Astrocyte (in vitro differentiated cells and primary cell): ENCODE data around the gene TIMMDC1. TPM values are rescaled to one million over a fixed set of nuclear protein-coding genes. Genes with fewer than 3 reads are reported as not detected.

Source experiments
- DNase-seq: peaks from one replicate; pipeline ENCODE4 v3.0.0-alpha.2; 2010; ENCODE audit warnings: low read depth
- FAIRE-seq: peaks from 2 replicates; lab custom pipeline; 2011; peaks lifted over from hg19 to GRCh38; lab: Jason Lieb, UNC
- H2AFZ ChIP-seq: 2 replicates; pipeline ENCODE4 v1.6.0; 2012; ENCODE audit warnings: low read depth, low read length, inconsistent platforms
- H3K27ac ChIP-seq: 2 replicates; pipeline ENCODE4 v1.5.1; 2011; ENCODE audit warnings: low read depth, low read length, inconsistent platforms
- H3K27me3 ChIP-seq: 2 replicates; pipeline ENCODE4 v1.6.0; 2011; ENCODE audit warnings: low read length, inconsistent platforms; ENCODE audit not compliant: insufficient read depth
- H3K36me3 ChIP-seq: 2 replicates; pipeline ENCODE4 v1.5.1; 2011; ENCODE audit warnings: low read length, inconsistent platforms; ENCODE audit not compliant: insufficient read depth
- H3K4me1 ChIP-seq: 2 replicates; pipeline ENCODE4 v1.5.1; 2011; ENCODE audit warnings: low read length, inconsistent platforms; ENCODE audit not compliant: insufficient read depth
- H3K4me2 ChIP-seq: 2 replicates; pipeline ENCODE4 v1.6.0; 2012; ENCODE audit warnings: low read length, inconsistent platforms
- H3K4me3 ChIP-seq: 2 replicates; pipeline ENCODE4 v1.5.1; 2011; ENCODE audit warnings: low read depth, mild to moderate bottlenecking, low read length, inconsistent platforms; ENCODE audit not compliant: insufficient read depth
- H3K79me2 ChIP-seq: 2 replicates; pipeline ENCODE4 v1.6.0; 2012; ENCODE audit warnings: mild to moderate bottlenecking, low read length, inconsistent platforms; ENCODE audit not compliant: insufficient read depth
- H3K9ac ChIP-seq: 2 replicates; pipeline ENCODE4 v1.6.0; 2012; ENCODE audit warnings: mild to moderate bottlenecking, low read length, inconsistent platforms
- H3K9me3 ChIP-seq: 2 replicates; pipeline ENCODE4 v1.5.1; 2012; ENCODE audit warnings: low read depth, mild to moderate bottlenecking, low read length, inconsistent platforms; ENCODE audit not compliant: insufficient read depth
- H4K20me1 ChIP-seq: 2 replicates; pipeline ENCODE4 v1.6.0; 2012; ENCODE audit warnings: low read length, inconsistent platforms; ENCODE audit not compliant: insufficient read depth
- H3K27ac Mint-ChIP-seq: one replicate; pipeline ENCODE4 v1.8.0; 2021; ENCODE audit warnings: mild to moderate bottlenecking, mixed read lengths; ENCODE audit not compliant: unreplicated experiment
- H3K27me3 Mint-ChIP-seq: one replicate; pipeline ENCODE4 v1.8.0; 2021; ENCODE audit warnings: low read depth, mixed read lengths; ENCODE audit not compliant: unreplicated experiment
- H3K36me3 Mint-ChIP-seq: one replicate; pipeline ENCODE4 v1.8.0; 2021; ENCODE audit warnings: low read depth, mixed read lengths; ENCODE audit not compliant: unreplicated experiment
- H3K4me1 Mint-ChIP-seq: one replicate; pipeline ENCODE4 v1.8.0; 2021; ENCODE audit warnings: low read depth, mixed read lengths; ENCODE audit not compliant: unreplicated experiment
- H3K4me3 Mint-ChIP-seq: one replicate; pipeline ENCODE4 v1.8.0; 2021; ENCODE audit warnings: mild to moderate bottlenecking, moderate library complexity, mixed read lengths; ENCODE audit not compliant: unreplicated experiment
- H3K9me3 Mint-ChIP-seq: one replicate; pipeline ENCODE4 v1.8.0; 2021; ENCODE audit warnings: mild to moderate bottlenecking, mixed read lengths; ENCODE audit not compliant: unreplicated experiment
- CTCF ChIP-seq: IDR thresholded peaks from 2 replicates; pipeline ENCODE4 v1.5.1; 2011; ENCODE audit warnings: low read depth, mild to moderate bottlenecking, inconsistent platforms, low read length, moderate library complexity; ENCODE audit not compliant: insufficient read depth
- EZH2 ChIP-seq: IDR thresholded peaks from 2 replicates; pipeline ENCODE4 v1.6.1; 2012; ENCODE audit warnings: mild to moderate bottlenecking, low read length, inconsistent platforms; ENCODE audit not compliant: insufficient read depth
- total RNA-seq: library from RNA; stranded (reverse); gene quantifications from 2 replicates; pipeline ENCODE4 v1.2.1, GENCODE V29; 2021

Gene TIMMDC1
- total RNA-seq, 1 donor from 2014 or later, result 109 TPM

GRCh38 chr3:119508172-119508845, 10.0 kb downstream of the TIMMDC1 start:
- Mint-ChIP-seq H3K27ac (no peak overlapping the region), H3K9me3 (no peaks in the 10 kb centered on the region), H3K27me3 (no peaks in the 10 kb centered on the region), H3K36me3 (peaks cover 16% of the 10 kb centered on the region), H3K4me3 (no peak overlapping the region), H3K4me1 (peaks cover 4% of the 10 kb centered on the region)
- H3K4me1 ChIP-seq, result no peaks in the 10 kb centered on the region
- TF ChIP-seq EZH2 (no peak), CTCF (no peak)
- H3K36me3 ChIP-seq, result peaks cover 21% of the 10 kb centered on the region
- H3K9ac ChIP-seq, result no peak overlapping the region
- no peaks in the 10 kb centered on the region for H3K27me3 ChIP-seq
- H3K79me2 ChIP-seq, result peaks cover 7% of the 10 kb centered on the region
- no peak for FAIRE-seq
- H3K27ac ChIP-seq, result no peak overlapping the region
- no peak overlapping the region for H2AFZ ChIP-seq
- no peak overlapping the region for H3K4me3 ChIP-seq
- H3K9me3 ChIP-seq, result no peaks in the 10 kb centered on the region
- no peak for DNase-seq
- H4K20me1 ChIP-seq, result no peaks in the 10 kb centered on the region
- H3K4me2 ChIP-seq, result no peak overlapping the region

DNA sequence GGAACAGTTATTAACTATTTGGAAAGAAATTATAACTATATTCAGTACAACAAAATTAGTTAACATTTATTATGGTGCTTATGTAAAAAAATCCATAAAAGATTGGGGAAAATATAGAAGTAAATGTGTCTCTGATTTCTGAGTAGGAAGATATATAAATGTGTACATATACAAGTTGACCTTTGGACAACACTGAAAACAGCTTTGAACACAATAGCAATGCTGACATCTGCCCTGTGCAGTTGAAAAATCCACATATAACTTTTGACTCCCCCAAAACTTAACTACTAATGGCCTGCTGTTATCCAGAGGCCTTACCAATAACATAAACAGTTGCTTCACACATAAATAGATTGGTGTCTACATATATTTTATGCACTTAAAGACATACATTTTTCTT, 12.3 kb downstream of the TIMMDC1 start:
- Mint-ChIP-seq H3K27ac (no peak overlapping the region), H3K4me1 (peaks cover 4% of the 10 kb centered on the region), H3K27me3 (no peaks in the 10 kb centered on the region), H3K36me3 (peaks cover 16% of the 10 kb centered on the region), H3K9me3 (no peaks in the 10 kb centered on the region), H3K4me3 (no peak overlapping the region)
- FAIRE-seq (no peak), DNase-seq (no peak)
- no peak overlapping the region for H3K27ac ChIP-seq
- no peaks in the 10 kb centered on the region for H3K9me3 ChIP-seq
- no peak overlapping the region for H3K4me2 ChIP-seq
- TF ChIP-seq CTCF (no peak), EZH2 (no peak)
- no peaks in the 10 kb centered on the region for H4K20me1 ChIP-seq
- H2AFZ ChIP-seq, result no peak overlapping the region
- no peak overlapping the region for H3K4me3 ChIP-seq
- peaks cover 5% of the 10 kb centered on the region for H3K79me2 ChIP-seq
- no peaks in the 10 kb centered on the region for H3K27me3 ChIP-seq
- peaks cover 34% of the 10 kb centered on the region for H3K36me3 ChIP-seq
- H3K4me1 ChIP-seq, result no peaks in the 10 kb centered on the region
- H3K9ac ChIP-seq, result no peak overlapping the region

- Histone ChIP-seq H4K20me1 (no peaks in the 10 kb centered on the region), H2AFZ (no peak overlapping the region), H3K4me1 (no peaks in the 10 kb centered on the region), H3K79me2 (no peaks in the 10 kb centered on the region), H3K27ac (no peak overlapping the region), H3K36me3 (peaks cover 51% of the 10 kb centered on the region), H3K4me2 (no peak overlapping the region), H3K27me3 (no peaks in the 10 kb centered on the region), H3K9me3 (no peaks in the 10 kb centered on the region), H3K9ac (no peak overlapping the region), H3K4me3 (no peak overlapping the region)
- no peak overlapping the region for H3K4me3 Mint-ChIP-seq
- peaks cover 24% of the 10 kb centered on the region for H3K36me3 Mint-ChIP-seq
- H3K4me1 Mint-ChIP-seq, result no peaks in the 10 kb centered on the region
- TF ChIP-seq EZH2 (no peak), CTCF (no peak)
- H3K9me3 Mint-ChIP-seq, result peaks cover 2% of the 10 kb centered on the region
- FAIRE-seq (no peak), DNase-seq (no peak)
- H3K27ac Mint-ChIP-seq, result no peak overlapping the region
- H3K27me3 Mint-ChIP-seq, result no peaks in the 10 kb centered on the region
These were observed 16.3 kb downstream of the TIMMDC1 start for GRCh38 chr3:119514637-119515036.
